ENCODE data around the gene PRND. TPM values are rescaled to one million over a fixed set of nuclear protein-coding genes. Genes with fewer than 3 reads are reported as not detected.

PRND gene
- total and polyA plus RNA-seq, 2 experiments from 2014 or later: 0.10 TPM; not detected in 1

- Mint-ChIP-seq H3K36me3 (ENCODE audit: low read depth) (peaks cover 5% of the 10 kb centered on the region; the same call in 1 of the 3 replicates), H3K27ac (no peak overlapping the region), H3K4me1 (no peaks in the 10 kb centered on the region; the same call in 2 of the 3 replicates), H3K27me3 (ENCODE audit: insufficient read depth, low read depth, poor library complexity) (peaks cover 10% of the 10 kb centered on the region), H3K4me3 (no peak overlapping the region), H3K9me3 (peaks cover 18% of the 10 kb centered on the region)
- Histone ChIP-seq H3F3A (replicated peaks; ENCODE audit: low read depth) (no peaks in the 10 kb centered on the region), H4K20me1 (replicated peaks; ENCODE audit: insufficient read depth) (no peaks in the 10 kb centered on the region), H3K79me2 (replicated peaks; ENCODE audit: insufficient read depth) (no peaks in the 10 kb centered on the region), H3K4me3 (no peak overlapping the region), H3K9me2 (ENCODE audit: insufficient read depth) (no peaks in the 10 kb centered on the region), H3K27me3 (ENCODE audit: insufficient read depth) (peaks cover 4% of the 10 kb centered on the region; the same call in 1 of the 2 replicates), H2AFZ (no peak overlapping the region), H3K4me1 (ENCODE audit: insufficient read depth) (no peaks in the 10 kb centered on the region), H3K27ac (ENCODE audit: low read depth) (no peak overlapping the region), H3K4me2 (no peak overlapping the region), H3K36me3 (ENCODE audit: insufficient read depth) (no peaks in the 10 kb centered on the region)
- DNase-seq (ENCODE audit: low spot score) (no peak), ATAC-seq (no peak)
- TF ChIP-seq, protein P1, sequence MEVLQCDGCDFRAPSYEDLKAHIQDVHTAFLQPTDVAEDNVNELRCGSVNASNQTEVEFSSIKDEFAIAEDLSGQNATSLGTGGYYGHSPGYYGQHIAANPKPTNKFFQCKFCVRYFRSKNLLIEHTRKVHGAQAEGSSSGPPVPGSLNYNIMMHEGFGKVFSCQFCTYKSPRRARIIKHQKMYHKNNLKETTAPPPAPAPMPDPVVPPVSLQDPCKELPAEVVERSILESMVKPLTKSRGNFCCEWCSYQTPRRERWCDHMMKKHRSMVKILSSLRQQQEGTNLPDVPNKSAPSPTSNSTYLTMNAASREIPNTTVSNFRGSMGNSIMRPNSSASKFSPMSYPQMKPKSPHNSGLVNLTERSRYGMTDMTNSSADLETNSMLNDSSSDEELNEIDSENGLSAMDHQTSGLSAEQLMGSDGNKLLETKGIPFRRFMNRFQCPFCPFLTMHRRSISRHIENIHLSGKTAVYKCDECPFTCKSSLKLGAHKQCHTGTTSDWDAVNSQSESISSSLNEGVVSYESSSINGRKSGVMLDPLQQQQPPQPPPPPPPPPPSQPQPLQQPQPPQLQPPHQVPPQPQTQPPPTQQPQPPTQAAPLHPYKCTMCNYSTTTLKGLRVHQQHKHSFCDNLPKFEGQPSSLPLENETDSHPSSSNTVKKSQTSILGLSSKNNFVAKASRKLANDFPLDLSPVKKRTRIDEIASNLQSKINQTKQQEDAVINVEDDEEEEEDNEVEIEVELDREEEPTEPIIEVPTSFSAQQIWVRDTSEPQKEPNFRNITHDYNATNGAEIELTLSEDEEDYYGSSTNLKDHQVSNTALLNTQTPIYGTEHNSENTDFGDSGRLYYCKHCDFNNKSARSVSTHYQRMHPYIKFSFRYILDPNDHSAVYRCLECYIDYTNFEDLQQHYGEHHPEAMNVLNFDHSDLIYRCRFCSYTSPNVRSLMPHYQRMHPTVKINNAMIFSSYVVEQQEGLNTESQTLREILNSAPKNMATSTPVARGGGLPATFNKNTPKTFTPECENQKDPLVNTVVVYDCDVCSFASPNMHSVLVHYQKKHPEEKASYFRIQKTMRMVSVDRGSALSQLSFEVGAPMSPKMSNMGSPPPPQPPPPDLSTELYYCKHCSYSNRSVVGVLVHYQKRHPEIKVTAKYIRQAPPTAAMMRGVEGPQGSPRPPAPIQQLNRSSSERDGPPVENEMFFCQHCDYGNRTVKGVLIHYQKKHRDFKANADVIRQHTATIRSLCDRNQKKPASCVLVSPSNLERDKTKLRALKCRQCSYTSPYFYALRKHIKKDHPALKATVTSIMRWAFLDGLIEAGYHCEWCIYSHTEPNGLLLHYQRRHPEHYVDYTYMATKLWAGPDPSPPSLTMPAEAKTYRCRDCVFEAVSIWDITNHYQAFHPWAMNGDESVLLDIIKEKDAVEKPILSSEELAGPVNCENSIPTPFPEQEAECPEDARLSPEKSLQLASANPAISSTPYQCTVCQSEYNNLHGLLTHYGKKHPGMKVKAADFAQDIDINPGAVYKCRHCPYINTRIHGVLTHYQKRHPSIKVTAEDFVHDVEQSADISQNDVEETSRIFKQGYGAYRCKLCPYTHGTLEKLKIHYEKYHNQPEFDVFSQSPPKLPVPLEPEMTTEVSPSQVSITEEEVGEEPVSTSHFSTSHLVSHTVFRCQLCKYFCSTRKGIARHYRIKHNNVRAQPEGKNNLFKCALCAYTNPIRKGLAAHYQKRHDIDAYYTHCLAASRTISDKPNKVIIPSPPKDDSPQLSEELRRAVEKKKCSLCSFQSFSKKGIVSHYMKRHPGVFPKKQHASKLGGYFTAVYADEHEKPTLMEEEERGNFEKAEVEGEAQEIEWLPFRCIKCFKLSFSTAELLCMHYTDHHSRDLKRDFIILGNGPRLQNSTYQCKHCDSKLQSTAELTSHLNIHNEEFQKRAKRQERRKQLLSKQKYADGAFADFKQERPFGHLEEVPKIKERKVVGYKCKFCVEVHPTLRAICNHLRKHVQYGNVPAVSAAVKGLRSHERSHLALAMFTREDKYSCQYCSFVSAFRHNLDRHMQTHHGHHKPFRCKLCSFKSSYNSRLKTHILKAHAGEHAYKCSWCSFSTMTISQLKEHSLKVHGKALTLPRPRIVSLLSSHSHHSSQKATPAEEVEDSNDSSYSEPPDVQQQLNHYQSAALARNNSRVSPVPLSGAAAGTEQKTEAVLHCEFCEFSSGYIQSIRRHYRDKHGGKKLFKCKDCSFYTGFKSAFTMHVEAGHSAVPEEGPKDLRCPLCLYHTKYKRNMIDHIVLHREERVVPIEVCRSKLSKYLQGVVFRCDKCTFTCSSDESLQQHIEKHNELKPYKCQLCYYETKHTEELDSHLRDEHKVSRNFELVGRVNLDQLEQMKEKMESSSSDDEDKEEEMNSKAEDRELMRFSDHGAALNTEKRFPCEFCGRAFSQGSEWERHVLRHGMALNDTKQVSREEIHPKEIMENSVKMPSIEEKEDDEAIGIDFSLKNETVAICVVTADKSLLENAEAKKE (CRISPR knock-in tag; IDR thresholded peaks at IDR 0.05): no peak
- TF ChIP-seq CTCF (conservative IDR thresholded peaks at IDR 0.05; ENCODE audit: low read depth in 2 of 2) (no peak), REST (IDR thresholded peaks at IDR 0.05; ENCODE audit: unreplicated experiment) (no peak), EZH2phosphoT487 (IDR thresholded peaks at IDR 0.05; ENCODE audit: unreplicated experiment) (no peak), ZNF114 (CRISPR knock-in tag; IDR thresholded peaks at IDR 0.05) (no peak), NANOG (IDR thresholded peaks at IDR 0.05; ENCODE audit: borderline replicate concordance) (no peak), ZNF331 (CRISPR knock-in tag; IDR thresholded peaks at IDR 0.05; ENCODE audit: low read depth) (no peak), STAT1 (IDR thresholded peaks at IDR 0.05; ENCODE audit: unreplicated experiment) (no peak), EZH2 (IDR thresholded peaks at IDR 0.05; ENCODE audit: low read depth, unreplicated experiment) (no peak), CREB1 (CRISPR knock-in tag; IDR thresholded peaks at IDR 0.05; ENCODE audit: low read depth) (no peak), JUNB (IDR thresholded peaks at IDR 0.05; ENCODE audit: unreplicated experiment) (no peak)
- TF ChIP-seq, protein P2, sequence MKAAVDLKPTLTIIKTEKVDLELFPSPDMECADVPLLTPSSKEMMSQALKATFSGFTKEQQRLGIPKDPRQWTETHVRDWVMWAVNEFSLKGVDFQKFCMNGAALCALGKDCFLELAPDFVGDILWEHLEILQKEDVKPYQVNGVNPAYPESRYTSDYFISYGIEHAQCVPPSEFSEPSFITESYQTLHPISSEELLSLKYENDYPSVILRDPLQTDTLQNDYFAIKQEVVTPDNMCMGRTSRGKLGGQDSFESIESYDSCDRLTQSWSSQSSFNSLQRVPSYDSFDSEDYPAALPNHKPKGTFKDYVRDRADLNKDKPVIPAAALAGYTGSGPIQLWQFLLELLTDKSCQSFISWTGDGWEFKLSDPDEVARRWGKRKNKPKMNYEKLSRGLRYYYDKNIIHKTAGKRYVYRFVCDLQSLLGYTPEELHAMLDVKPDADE (IDR thresholded peaks at IDR 0.05): no peak
Observed at GRCh38 chr20:4767084-4767483, 45.4 kb downstream of the PRND start.
